Liver (tissue), 9 donors: ENCODE results near the gene CTU1. TPM values are rescaled to one million over a fixed set of nuclear protein-coding genes. Genes with fewer than 3 reads are reported as not detected.

ENCODE experiments used
- DNase-seq: peaks from one replicate; pipeline ENCODE4 v3.0.0-alpha.2; 2017; ENCODE audit warnings: low spot score
- H3K27ac ChIP-seq, 2 donors: one replicate each; pipeline ENCODE4 v1.7.0; 2013; ENCODE audit warnings: inconsistent platforms in 2 of 2, low read length in 2 of 2, control low read depth in 1 of 2, low read depth in 1 of 2, mild to moderate bottlenecking in 1 of 2
- H3K27me3 ChIP-seq, 4 donors: one replicate each; pipeline versions ENCODE4 v1.6.1 to v1.7.0; 2013; ENCODE audit warnings: low read length in 3 of 4, inconsistent platforms in 1 of 4, mild to moderate bottlenecking in 1 of 4, moderate library complexity in 1 of 4; ENCODE audit not compliant: control insufficient read depth in 4 of 4, insufficient read depth in 4 of 4
- H3K36me3 ChIP-seq, 4 donors: one replicate each; pipeline versions ENCODE4 v1.6.1 to v1.7.0; 2013; ENCODE audit warnings: low read length in 3 of 4, mild to moderate bottlenecking in 3 of 4, low read depth in 1 of 4, moderate library complexity in 1 of 4; ENCODE audit not compliant: control insufficient read depth in 4 of 4, insufficient read depth in 3 of 4
- H3K4me1 ChIP-seq, 4 donors: one replicate each; pipeline versions ENCODE4 v1.6.1 to v1.7.0; 2013; ENCODE audit warnings: low read length in 3 of 4, mild to moderate bottlenecking in 3 of 4, moderate library complexity in 1 of 4; ENCODE audit not compliant: control insufficient read depth in 4 of 4, insufficient read depth in 4 of 4
- H3K4me3 ChIP-seq, 3 donors: one replicate each; pipeline versions ENCODE4 v1.6.1 to v1.7.0; 2013; ENCODE audit warnings: low read length in 3 of 3, control low read depth in 1 of 3, low read depth in 1 of 3, mild to moderate bottlenecking in 1 of 3
- H3K9ac ChIP-seq, 2 donors: one replicate each; pipeline ENCODE4 v1.7.0; 2013; ENCODE audit warnings: low read length in 2 of 2, mild to moderate bottlenecking in 2 of 2, moderate library complexity in 2 of 2, control low read depth in 1 of 2, low read depth in 1 of 2
- H3K9me3 ChIP-seq, 4 donors: one replicate each; pipeline versions ENCODE4 v1.6.1 to v1.7.0; 2013; ENCODE audit warnings: low read length in 3 of 4; ENCODE audit not compliant: control insufficient read depth in 4 of 4
- ATF3 ChIP-seq: IDR thresholded peaks from 2 replicates; pipeline ENCODE4 v1.6.1; 2016; ENCODE audit warnings: antibody characterized with exemption
- CTCF ChIP-seq: fragments of 150-350 bp; IDR thresholded peaks from 2 replicates; pipeline ENCODE4 v1.5.1; 2017; ENCODE audit warnings: improper control_type of control experiment, low read depth, low read length; ENCODE audit not compliant: missing input control
- EGR1 ChIP-seq, 2 donors: IDR thresholded peaks; 2 replicates each; pipeline ENCODE4 v1.6.1; 2016 to 2018; ENCODE audit warnings: antibody characterized with exemption in 2 of 2, low read depth in 2 of 2
- FOXA2 ChIP-seq: IDR thresholded peaks from 2 replicates; pipeline ENCODE4 v1.6.1; 2016; ENCODE audit warnings: antibody characterized with exemption
- GABPA ChIP-seq, 2 donors: IDR thresholded peaks in 1 of 2; conservative IDR thresholded peaks in 1 of 2; 2 replicates each; pipeline ENCODE4 v1.6.1; 2016; ENCODE audit warnings: antibody characterized with exemption in 2 of 2, mild to moderate bottlenecking in 1 of 2, moderate library complexity in 1 of 2
- HNF4G ChIP-seq: IDR thresholded peaks from 2 replicates; pipeline ENCODE4 v1.6.1; 2016; ENCODE audit warnings: antibody characterized with exemption
- REST ChIP-seq: IDR thresholded peaks from 2 replicates; pipeline ENCODE4 v1.6.1; 2016; ENCODE audit warnings: antibody characterized with exemption, mild to moderate bottlenecking
- RXRA ChIP-seq, 2 donors: IDR thresholded peaks; 2 replicates each; pipeline ENCODE4 v1.6.1; 2017 to 2018; ENCODE audit warnings: antibody characterized with exemption in 2 of 2, mild to moderate bottlenecking in 1 of 2
- TAF1 ChIP-seq: conservative IDR thresholded peaks from 2 replicates; pipeline ENCODE4 v1.6.1; 2016; ENCODE audit warnings: antibody characterized with exemption, mild to moderate bottlenecking
- ZBTB33 ChIP-seq: IDR thresholded peaks from 2 replicates; pipeline ENCODE4 v1.6.1; 2016; ENCODE audit warnings: antibody characterized with exemption
- WGBS: extraction: QIAGEN DNeasy Blood & Tissue Kit; methylation state at CpG from one replicate; pipeline ENCODE4 v1.1.7; 2013; 5-methylcytosine and 5-hydroxymethylcytosine counted together
- polyA plus RNA-seq, 2 donors: library from polyadenylated mRNA; stranded (reverse) in 1 of 2; unstranded in 1 of 2; fragments of 200-250 nt in 1 of 2; fragments of >200 nt in 1 of 2; fragmentation: Nextera tagmentation in 1 of 2; extraction: Ambion mirVana in 1 of 2; gene quantifications; one replicate each; pipeline versions ENCODE4 v1.2.1 to v1.2.3, GENCODE V29; 2013 to 2015
- total RNA-seq, 2 donors: library from RNA; depleted of rRNA; stranded (reverse); fragments of >200 nt; gene quantifications; one replicate each; pipeline ENCODE4 v1.2.3, GENCODE V29; 2014
- donor health status: healthy.
- donor health status: healthy.
- donor health status: healthy.
- donor health status: healthy.
- donor health status: healthy.

CTU1 gene
- total and polyA plus RNA-seq, 4 donors, result 0.19 to 3.7 (median 2.5) TPM

- no peaks in the 10 kb centered on the region for H3K4me1 ChIP-seq
- no peak for DNase-seq
- H3K9me3 ChIP-seq, result no peaks in the 10 kb centered on the region
- H3K4me3 ChIP-seq, result no peak overlapping the region
- TF ChIP-seq REST, result no peak
- no peak for TF ChIP-seq RXRA (IDR thresholded peaks at IDR 0.05)
- TF ChIP-seq ZBTB33, result no peak
- TF ChIP-seq CTCF, result no peak
- TF ChIP-seq EGR1 (IDR thresholded peaks at IDR 0.05; ENCODE audit: low read depth in 2 of 2), result no peak
- no peak for TF ChIP-seq FOXA2
- no peak for TF ChIP-seq TAF1
- no peak for TF ChIP-seq HNF4G
- no peak overlapping the region for H3K9ac ChIP-seq
- no peaks in the 10 kb centered on the region for H3K27me3 ChIP-seq
- WGBS, result 63% methylated on average over 4 of the region's 4 CpGs
- no peak overlapping the region for H3K27ac ChIP-seq
- no peaks in the 10 kb centered on the region for H3K36me3 ChIP-seq
Observed at GRCh38 chr19:51145916-51146493, 37.8 kb upstream of the CTU1 start.

GRCh38 chr19:51144482-51145045 lies 36.4 kb upstream of the CTU1 start:
- Histone ChIP-seq H3K4me1 (no peaks in the 10 kb centered on the region), H3K9ac (no peak overlapping the region), H3K27ac (peak overlapping the region in 1 of 2 donors; percentile 2), H3K27me3 (no peaks in the 10 kb centered on the region), H3K9me3 (no peaks in the 10 kb centered on the region), H3K4me3 (no peak overlapping the region), H3K36me3 (no peaks in the 10 kb centered on the region)
- 65% methylated on average over 11 of the region's 11 CpGs for WGBS
- no peak for DNase-seq
- TF ChIP-seq ATF3 (no peak), REST (no peak), ZBTB33 (no peak), GABPA (IDR thresholded peaks at IDR 0.05 in 1 of 2, conservative IDR thresholded peaks at IDR 0.05 in 1 of 2) (no peak), EGR1 (IDR thresholded peaks at IDR 0.05; ENCODE audit: low read depth in 2 of 2) (no peak), HNF4G (no peak), FOXA2 (no peak)
